ENCODE measurements around the gene BEST2.

Gene BEST2

DNA sequence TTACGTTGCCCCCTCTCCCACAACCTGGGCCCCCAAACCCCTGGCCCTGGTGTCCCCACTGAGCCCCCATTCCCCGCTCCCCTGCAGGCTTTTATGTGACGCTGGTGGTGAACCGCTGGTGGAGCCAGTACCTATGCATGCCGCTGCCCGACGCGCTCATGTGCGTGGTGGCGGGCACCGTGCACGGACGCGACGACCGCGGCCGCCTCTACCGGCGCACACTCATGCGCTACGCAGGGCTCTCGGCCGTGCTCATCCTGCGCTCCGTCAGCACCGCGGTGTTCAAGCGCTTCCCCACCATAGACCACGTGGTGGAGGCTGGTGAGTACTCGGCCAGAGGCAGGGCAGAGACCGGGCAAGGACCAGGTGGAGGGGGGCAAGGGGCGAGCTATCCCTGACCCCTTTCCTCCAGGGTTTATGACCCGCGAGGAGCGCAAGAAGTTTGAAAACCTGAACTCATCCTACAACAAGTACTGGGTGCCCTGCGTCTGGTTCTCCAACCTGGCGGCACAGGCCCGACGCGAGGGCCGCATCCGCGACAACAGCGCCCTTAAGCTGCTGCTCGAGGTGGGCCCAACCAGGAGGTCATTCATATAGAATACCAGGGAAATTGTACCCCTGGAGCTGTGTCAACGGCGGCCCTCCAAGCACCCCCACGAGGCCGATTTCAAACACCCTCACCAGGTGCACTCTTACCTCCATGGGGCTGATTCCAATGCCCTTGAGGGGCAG, 3.0 kb downstream of the BEST2 start:
- TF ChIP-seq ESRRG (CRISPR knock-in tag; IDR thresholded peaks at IDR 0.05) (no peak), ZC3H10 (CRISPR knock-in tag; IDR thresholded peaks at IDR 0.05) (no peak), PPARA (CRISPR knock-in tag; IDR thresholded peaks at IDR 0.05; ENCODE audit: borderline replicate concordance) (no peak), RARB (CRISPR knock-in tag; IDR thresholded peaks at IDR 0.05) (no peak), ZFP3 (CRISPR knock-in tag; IDR thresholded peaks at IDR 0.05) (no peak), CSDC2 (CRISPR knock-in tag; IDR thresholded peaks at IDR 0.05) (no peak), SNAI2 (CRISPR knock-in tag; IDR thresholded peaks at IDR 0.05) (no peak), TOX (CRISPR knock-in tag; IDR thresholded peaks at IDR 0.05; ENCODE audit: borderline replicate concordance) (no peak), GLIS3 (CRISPR knock-in tag; IDR thresholded peaks at IDR 0.05) (no peak), ZNF70 (CRISPR knock-in tag; IDR thresholded peaks at IDR 0.05) (no peak), BACH2 (CRISPR knock-in tag; IDR thresholded peaks at IDR 0.05; ENCODE audit: borderline replicate concordance) (no peak), ZNF8 (CRISPR knock-in tag; IDR thresholded peaks at IDR 0.05) (no peak)
- TF ChIP-seq, protein P1, sequence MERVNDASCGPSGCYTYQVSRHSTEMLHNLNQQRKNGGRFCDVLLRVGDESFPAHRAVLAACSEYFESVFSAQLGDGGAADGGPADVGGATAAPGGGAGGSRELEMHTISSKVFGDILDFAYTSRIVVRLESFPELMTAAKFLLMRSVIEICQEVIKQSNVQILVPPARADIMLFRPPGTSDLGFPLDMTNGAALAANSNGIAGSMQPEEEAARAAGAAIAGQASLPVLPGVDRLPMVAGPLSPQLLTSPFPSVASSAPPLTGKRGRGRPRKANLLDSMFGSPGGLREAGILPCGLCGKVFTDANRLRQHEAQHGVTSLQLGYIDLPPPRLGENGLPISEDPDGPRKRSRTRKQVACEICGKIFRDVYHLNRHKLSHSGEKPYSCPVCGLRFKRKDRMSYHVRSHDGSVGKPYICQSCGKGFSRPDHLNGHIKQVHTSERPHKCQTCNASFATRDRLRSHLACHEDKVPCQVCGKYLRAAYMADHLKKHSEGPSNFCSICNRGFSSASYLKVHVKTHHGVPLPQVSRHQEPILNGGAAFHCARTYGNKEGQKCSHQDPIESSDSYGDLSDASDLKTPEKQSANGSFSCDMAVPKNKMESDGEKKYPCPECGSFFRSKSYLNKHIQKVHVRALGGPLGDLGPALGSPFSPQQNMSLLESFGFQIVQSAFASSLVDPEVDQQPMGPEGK (CRISPR knock-in tag; IDR thresholded peaks at IDR 0.05; ENCODE audit: borderline replicate concordance): no peak
- TF ChIP-seq, protein P2, sequence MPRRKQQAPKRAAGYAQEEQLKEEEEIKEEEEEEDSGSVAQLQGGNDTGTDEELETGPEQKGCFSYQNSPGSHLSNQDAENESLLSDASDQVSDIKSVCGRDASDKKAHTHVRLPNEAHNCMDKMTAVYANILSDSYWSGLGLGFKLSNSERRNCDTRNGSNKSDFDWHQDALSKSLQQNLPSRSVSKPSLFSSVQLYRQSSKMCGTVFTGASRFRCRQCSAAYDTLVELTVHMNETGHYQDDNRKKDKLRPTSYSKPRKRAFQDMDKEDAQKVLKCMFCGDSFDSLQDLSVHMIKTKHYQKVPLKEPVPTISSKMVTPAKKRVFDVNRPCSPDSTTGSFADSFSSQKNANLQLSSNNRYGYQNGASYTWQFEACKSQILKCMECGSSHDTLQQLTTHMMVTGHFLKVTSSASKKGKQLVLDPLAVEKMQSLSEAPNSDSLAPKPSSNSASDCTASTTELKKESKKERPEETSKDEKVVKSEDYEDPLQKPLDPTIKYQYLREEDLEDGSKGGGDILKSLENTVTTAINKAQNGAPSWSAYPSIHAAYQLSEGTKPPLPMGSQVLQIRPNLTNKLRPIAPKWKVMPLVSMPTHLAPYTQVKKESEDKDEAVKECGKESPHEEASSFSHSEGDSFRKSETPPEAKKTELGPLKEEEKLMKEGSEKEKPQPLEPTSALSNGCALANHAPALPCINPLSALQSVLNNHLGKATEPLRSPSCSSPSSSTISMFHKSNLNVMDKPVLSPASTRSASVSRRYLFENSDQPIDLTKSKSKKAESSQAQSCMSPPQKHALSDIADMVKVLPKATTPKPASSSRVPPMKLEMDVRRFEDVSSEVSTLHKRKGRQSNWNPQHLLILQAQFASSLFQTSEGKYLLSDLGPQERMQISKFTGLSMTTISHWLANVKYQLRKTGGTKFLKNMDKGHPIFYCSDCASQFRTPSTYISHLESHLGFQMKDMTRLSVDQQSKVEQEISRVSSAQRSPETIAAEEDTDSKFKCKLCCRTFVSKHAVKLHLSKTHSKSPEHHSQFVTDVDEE (CRISPR knock-in tag; IDR thresholded peaks at IDR 0.05): no peak
- ATAC-seq: no peak

DNA sequence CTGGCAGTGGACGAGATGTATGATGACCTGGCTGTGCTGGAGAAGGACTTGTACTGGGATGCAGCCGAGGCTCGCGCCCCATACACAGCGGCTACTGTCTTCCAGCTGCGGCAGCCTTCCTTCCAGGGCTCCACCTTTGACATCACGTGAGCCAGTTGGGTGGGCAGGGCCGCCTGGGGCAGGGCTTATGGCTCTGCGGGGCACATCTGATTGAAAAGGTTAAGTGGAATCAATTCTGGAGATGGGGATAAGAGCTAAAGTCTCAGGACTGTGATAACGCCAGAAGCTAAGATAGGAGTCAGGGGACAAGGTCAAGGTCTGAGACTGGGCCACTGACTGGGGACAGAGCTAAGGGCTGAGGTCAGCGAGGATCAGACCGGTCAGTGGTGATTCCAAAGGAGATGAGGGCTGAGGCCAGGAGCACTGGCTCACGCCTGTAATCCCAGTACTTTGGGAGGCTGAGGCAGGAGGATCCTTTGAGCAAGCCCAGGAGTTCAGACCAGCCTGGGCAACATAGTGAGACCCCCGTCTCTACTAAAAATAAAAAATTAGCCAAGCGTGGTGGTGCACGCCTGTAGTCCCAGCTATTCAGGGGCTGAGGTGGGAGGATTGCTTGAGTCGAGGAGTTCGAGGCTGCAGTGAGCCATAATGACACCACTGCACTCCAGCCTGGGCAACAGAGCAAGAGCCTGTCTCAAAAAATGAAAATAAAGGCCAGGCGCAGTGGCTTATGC, 4.7 kb downstream of the BEST2 start:
- TF ChIP-seq ZNF565 (CRISPR knock-in tag; conservative IDR thresholded peaks at IDR 0.05; ENCODE audit: low read depth): no peak
- TF ChIP-seq ARNTL (CRISPR knock-in tag; IDR thresholded peaks at IDR 0.05; ENCODE audit: borderline replicate concordance, low read depth): no peak
- TF ChIP-seq CSDC2 (CRISPR knock-in tag; IDR thresholded peaks at IDR 0.05): no peak
- no peak for TF ChIP-seq ZFP3 (CRISPR knock-in tag; IDR thresholded peaks at IDR 0.05)
- TF ChIP-seq, protein P3, sequence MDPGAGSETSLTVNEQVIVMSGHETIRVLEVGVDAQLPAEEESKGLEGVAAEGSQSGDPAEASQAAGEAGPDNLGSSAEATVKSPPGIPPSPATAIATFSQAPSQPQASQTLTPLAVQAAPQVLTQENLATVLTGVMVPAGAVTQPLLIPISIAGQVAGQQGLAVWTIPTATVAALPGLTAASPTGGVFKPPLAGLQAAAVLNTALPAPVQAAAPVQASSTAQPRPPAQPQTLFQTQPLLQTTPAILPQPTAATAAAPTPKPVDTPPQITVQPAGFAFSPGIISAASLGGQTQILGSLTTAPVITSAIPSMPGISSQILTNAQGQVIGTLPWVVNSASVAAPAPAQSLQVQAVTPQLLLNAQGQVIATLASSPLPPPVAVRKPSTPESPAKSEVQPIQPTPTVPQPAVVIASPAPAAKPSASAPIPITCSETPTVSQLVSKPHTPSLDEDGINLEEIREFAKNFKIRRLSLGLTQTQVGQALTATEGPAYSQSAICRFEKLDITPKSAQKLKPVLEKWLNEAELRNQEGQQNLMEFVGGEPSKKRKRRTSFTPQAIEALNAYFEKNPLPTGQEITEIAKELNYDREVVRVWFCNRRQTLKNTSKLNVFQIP (CRISPR knock-in tag; IDR thresholded peaks at IDR 0.05; ENCODE audit: borderline replicate concordance, low read depth): no peak
- no peak for TF ChIP-seq ZFP30 (CRISPR knock-in tag; IDR thresholded peaks at IDR 0.05)
- no peak for TF ChIP-seq ZNF70 (CRISPR knock-in tag; IDR thresholded peaks at IDR 0.05)
- TF ChIP-seq GLIS3 (CRISPR knock-in tag; IDR thresholded peaks at IDR 0.05): no peak
- TF ChIP-seq ISL1 (CRISPR knock-in tag; IDR thresholded peaks at IDR 0.05): no peak
- no peak for TF ChIP-seq RARB (CRISPR knock-in tag; IDR thresholded peaks at IDR 0.05)
- TF ChIP-seq TCF4 (CRISPR knock-in tag; IDR thresholded peaks at IDR 0.05; ENCODE audit: borderline replicate concordance): no peak
- TF ChIP-seq ZC3H10 (CRISPR knock-in tag; IDR thresholded peaks at IDR 0.05): no peak
- TF ChIP-seq, protein P1 (CRISPR knock-in tag; IDR thresholded peaks at IDR 0.05; ENCODE audit: borderline replicate concordance): no peak
- TF ChIP-seq, protein P4, sequence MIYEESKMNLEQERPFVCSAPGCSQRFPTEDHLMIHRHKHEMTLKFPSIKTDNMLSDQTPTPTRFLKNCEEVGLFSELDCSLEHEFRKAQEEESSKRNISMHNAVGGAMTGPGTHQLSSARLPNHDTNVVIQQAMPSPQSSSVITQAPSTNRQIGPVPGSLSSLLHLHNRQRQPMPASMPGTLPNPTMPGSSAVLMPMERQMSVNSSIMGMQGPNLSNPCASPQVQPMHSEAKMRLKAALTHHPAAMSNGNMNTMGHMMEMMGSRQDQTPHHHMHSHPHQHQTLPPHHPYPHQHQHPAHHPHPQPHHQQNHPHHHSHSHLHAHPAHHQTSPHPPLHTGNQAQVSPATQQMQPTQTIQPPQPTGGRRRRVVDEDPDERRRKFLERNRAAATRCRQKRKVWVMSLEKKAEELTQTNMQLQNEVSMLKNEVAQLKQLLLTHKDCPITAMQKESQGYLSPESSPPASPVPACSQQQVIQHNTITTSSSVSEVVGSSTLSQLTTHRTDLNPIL (CRISPR knock-in tag; IDR thresholded peaks at IDR 0.05; ENCODE audit: low read depth): no peak
- TF ChIP-seq ESRRG (CRISPR knock-in tag; IDR thresholded peaks at IDR 0.05): no peak
- TF ChIP-seq, protein P5, sequence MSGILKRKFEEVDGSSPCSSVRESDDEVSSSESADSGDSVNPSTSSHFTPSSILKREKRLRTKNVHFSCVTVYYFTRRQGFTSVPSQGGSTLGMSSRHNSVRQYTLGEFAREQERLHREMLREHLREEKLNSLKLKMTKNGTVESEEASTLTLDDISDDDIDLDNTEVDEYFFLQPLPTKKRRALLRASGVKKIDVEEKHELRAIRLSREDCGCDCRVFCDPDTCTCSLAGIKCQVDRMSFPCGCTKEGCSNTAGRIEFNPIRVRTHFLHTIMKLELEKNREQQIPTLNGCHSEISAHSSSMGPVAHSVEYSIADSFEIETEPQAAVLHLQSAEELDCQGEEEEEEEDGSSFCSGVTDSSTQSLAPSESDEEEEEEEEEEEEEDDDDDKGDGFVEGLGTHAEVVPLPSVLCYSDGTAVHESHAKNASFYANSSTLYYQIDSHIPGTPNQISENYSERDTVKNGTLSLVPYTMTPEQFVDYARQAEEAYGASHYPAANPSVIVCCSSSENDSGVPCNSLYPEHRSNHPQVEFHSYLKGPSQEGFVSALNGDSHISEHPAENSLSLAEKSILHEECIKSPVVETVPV (CRISPR knock-in tag; IDR thresholded peaks at IDR 0.05): no peak
- no peak for TF ChIP-seq PPARA (CRISPR knock-in tag; IDR thresholded peaks at IDR 0.05; ENCODE audit: borderline replicate concordance)
- TF ChIP-seq SNAI2 (CRISPR knock-in tag; IDR thresholded peaks at IDR 0.05): no peak
- no peak for ATAC-seq
